Measurements from ENCODE around the gene UBE2E2.

GRCh38 chr3:23576379-23576959, 373.3 kb downstream of the UBE2E2 start:
- TF ChIP-seq CTCF (conservative IDR thresholded peaks at IDR 0.05 in 1 of 2, IDR thresholded peaks at IDR 0.05 in 1 of 2; ENCODE audit: extremely low read depth in 1 of 2, insufficient read depth in 1 of 2, low read depth in 1 of 2, low read length in 2 of 2): no peak
- no peak for TF ChIP-seq EZH2 (IDR thresholded peaks at IDR 0.05; ENCODE audit: borderline replicate concordance, low read length)
